ENCODE data around the gene UBE3A.

UBE3A gene

GRCh38 chr15:25402342-25402741 lies 36.5 kb downstream of the UBE3A start:
- DNase-seq = no peak

GRCh38 chr15:25401501-25401900 lies 37.3 kb downstream of the UBE3A start:
- no peak for DNase-seq

GRCh38 chr15:25397100-25397499 lies 41.7 kb downstream of the UBE3A start:
- no peak for DNase-seq

GRCh38 chr15:25394898-25395297 lies 43.9 kb downstream of the UBE3A start:
- DNase-seq = no peak

GRCh38 chr15:25392806-25393205 lies 46.0 kb downstream of the UBE3A start:
- no peak for DNase-seq

GRCh38 chr15:25391971-25392721 lies 46.7 kb downstream of the UBE3A start:
- no peak for DNase-seq

DNA sequence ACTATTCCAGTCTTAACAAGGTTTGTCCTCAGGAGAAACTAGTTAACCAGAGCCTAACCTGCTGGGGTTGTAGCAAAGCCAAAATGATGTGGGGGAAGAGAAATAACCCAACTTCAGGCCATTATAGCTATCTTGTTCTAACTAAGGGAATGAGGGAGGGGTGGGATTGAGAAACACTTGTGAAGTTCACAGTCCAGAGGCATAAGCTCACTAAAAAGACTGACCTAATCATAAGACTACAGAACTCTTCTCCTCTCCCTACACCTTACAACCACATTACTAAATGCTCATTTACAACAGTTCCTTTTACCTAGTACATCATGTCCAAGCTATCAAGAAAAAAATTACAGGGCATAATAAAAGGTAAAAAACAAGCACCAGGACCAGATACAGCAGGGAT lies 52.8 kb downstream of the UBE3A start:
- DNase-seq = no peak

- no peak for DNase-seq
These were observed 57.2 kb downstream of the UBE3A start for GRCh38 chr15:25381579-25381978.

GRCh38 chr15:25378501-25378901 lies 60.3 kb downstream of the UBE3A start:
- no peak for DNase-seq

DNA sequence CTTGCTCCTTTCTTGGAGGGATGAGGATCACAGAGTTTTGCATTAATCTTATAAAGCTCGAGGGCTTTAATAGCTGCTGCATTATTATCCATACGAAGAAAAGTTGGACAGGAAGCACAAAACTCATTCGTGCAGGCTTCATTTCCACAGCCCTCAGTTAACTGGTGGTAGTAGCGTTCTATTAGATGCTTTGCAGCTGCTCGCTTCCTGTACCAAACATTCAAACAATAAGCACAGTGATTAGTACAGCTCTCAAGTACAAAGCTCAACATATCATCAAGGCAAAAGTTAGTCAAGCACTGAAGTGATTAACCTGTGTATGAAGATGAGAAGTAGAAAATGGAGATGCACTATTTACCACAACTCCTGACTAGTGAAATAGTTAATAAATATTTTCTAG lies 63.3 kb downstream of the UBE3A start:
- DNase-seq = no peak

GRCh38 chr15:25374143-25374542 lies 64.7 kb downstream of the UBE3A start:
- DNase-seq = no peak

DNA sequence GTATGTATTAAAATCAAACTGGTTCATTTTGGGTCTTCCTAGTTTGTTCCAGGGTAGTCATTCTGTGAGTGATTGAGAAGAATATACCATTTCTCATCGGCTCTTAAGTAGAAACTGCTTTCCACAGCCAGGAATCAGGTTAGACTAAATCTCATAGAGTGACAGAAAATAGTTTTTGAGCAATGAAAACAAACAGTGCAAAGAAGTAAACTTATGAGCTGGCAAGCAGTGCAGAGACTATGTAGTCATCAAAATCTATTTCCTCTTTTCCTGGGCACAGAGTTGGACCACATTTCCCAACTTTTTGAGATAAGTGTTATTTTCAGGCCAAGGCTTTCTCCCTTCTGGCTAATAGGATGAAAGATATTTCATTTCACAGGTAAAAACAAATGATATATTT lies 66.5 kb downstream of the UBE3A start:
- DNase-seq = no peak

- no peak for DNase-seq
These were observed 70.0 kb downstream of the UBE3A start for GRCh38 chr15:25368850-25369249.

DNA sequence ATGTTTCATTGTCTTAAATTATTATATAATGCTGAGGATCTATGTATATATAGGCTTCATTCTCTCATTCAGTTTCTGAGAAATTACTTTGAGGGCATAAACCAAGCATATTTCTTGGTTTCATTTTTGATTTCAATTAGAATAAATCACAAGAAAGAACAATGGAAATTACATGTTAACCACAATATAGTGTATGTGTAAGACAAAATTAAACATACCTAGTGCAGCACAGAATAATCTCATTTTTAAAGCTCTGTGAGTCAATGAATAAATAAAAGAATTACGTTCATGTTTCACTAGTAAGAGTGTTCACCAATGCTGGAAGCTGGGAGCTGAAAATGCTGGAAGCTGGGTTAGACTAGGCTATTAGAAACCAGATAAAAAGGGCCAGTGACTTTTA lies 72.8 kb downstream of the UBE3A start:
- no peak for DNase-seq

DNA sequence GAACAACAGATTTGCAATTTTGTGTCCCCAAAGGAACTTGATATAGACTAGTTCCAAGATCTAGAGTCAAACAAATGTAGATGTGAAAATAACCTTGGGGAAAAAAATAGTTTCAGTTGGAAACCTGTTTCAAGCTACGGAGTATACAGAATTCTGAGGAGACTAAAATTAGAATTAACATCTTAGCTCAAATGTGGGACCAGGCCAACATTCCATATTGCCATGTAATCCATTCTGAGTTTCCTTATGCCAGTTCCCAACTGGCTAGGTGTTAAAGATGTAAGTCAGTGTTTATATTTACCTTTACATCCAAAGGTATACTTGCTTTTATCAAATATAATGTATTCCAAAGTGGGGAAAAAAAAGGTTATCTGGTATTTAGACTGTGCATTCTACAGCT lies 76.3 kb downstream of the UBE3A start:
- no peak for DNase-seq

DNA sequence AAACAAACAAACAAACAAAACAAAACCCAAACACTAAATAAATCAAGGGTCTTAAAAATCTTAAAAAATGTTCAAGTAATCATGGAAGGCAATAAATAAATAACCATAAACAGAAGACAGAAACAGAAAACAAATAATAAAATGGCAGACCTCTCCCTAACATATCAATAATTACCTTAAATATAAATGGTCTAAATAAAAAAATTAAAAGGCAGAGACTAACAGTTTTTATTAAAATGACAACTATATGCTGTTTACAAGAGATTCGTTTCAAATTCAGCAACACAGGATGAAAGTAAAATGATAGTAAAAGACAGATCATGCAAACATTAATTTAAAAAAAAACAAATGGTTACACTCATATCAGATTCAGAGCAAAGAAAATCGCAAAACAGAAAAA lies 91.1 kb downstream of the UBE3A start:
- no peak for DNase-seq

DNA sequence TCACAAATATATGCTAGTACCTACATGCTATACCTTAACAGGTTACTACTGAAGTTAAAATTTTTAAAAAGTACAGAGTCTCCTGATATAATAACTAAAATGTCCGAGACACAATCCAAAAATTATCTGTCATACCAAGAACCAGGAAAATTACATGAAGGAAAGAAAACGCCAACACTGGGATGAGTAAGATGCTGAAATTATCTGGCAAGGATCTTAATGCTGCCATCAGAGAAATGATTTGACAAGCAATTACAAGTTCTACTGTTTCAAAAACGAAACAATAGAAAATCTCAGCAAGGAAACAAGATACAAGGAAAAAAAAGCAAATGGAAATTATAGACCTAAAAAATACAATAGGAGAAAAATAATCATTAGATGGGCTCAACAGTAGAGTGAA lies 92.5 kb downstream of the UBE3A start:
- no peak for DNase-seq

DNA sequence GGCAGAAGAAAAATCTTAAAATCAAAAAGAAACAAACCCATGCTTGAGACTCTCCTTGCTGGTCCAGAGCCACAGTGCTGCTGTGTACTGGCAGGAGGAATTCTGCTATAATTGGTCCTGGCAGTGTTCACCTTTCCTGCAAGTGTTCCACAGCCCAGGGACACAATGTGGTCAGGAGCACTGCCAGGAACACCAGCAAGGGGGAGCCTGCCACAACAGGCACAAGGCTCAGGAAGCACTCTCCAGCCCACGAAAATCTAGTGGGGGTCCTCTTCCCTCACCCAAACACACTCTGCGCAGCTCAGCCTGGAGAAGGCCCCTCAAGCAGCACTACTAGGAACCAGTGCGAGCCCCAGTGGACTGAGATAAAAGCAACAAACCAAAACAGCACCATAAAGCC lies 92.9 kb downstream of the UBE3A start:
- DNase-seq = no peak

- no peak for DNase-seq
These were observed 96.2 kb downstream of the UBE3A start for GRCh38 chr15:25342629-25343028.

DNA sequence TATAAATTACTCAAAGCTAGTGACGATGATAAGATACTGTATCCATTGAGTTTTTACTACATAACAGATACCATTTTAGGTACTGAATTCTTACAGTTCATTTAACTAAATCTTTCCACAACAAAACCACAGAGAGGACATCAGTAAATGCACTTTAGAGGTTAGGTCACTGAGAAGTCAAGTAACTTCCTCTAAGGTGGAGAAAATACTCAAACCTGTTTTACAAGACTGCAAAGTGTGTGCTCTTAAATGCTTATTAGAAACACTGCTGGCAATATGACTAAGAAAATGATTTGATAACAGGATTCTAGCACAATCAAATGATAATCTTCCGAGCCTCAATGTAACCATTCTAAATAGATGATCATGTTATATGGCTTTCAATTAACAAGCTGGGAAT lies 99.4 kb downstream of the UBE3A start:
- DNase-seq = no peak

- no peak for DNase-seq
These were observed 103.5 kb downstream of the UBE3A start for GRCh38 chr15:25335279-25335678.

DNA sequence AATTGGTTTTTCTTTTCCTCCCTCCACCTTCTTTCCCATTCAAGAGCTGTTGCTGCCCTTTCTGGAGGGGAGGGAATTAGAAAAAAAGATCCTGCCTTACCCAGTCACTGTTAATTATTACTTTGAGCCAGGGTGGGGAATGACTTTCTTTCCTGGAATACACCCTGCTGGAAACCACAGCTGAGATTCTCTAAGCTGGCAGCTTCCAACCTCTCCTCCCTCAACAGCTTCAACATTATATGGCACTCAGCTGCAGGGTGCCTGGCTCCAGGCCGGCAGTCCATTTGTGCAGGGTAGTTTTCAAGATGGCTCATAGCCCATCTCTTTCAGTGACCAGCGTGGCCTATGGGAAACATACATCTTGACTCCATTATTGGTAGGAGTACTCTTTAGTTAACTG lies 105.8 kb downstream of the UBE3A start:
- no peak for DNase-seq

GRCh38 chr15:25332306-25332705 lies 106.5 kb downstream of the UBE3A start:
- no peak for DNase-seq

DNA sequence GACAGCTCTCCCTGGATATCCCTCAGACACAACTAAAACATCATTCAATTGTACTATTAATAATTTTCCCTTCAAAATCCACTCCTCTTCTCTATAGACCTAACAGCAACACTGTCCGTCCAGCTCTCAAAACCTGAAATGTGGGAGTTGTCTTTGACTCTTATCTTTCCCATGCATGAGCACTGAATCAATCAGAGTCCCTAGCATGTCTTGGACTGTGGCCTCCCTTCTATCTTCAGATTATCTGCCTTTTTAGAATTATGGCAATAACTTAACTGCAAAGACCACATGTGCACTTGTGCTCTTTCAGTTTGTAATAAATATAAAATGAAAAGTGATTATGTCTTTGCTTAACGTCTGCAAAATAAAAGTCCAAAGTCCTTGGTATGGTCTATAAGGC lies 107.0 kb downstream of the UBE3A start:
- no peak for DNase-seq

- DNase-seq = no peak
These were observed 107.4 kb downstream of the UBE3A start for GRCh38 chr15:25331404-25331803.

DNA sequence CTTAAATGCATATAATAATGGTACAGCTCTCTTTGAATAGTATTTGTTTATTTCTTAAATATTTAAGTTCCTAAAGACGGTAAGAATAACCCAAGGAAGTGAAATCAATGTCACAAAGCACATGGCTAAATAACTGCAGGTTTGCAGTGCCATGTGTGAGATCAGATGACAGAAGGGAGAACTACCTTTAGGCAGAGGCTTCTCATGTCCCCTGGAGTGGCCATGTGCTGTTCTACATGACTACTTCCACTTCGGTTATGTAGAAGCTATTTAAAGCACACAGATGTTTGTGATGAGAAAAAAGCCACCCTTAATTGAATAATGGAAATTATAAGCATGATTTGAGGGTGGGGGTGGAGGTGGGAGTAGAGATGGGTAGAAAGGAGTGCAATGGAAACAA lies 109.1 kb downstream of the UBE3A start:
- DNase-seq = no peak
